ENCODE results near the gene TARM1.
A peak's percentile ranks its signal among the peaks of the same experiment; 100 is the strongest.

Gene TARM1

DNA sequence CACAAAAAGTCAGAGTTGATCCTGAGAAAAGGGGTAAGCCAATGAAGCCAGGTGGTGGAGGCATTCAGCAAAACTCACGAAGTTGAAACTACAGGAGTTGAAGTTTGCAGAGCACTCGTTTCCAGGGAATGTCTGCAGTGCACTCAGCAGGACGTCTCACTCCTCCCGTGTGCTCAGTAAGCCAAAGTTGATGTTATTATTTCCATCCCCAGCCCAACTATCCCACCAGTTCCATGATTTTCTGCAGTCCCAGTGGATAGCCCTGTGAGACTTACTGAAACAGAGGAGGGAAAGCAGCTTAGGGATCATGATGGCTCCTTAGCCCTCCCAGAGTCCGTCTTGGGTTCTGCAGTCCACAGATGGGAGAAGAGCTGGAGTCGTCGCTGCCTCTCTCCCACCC is at the start of gene TARM1:
TARM1 (minus strand) TSS at position 334 of the 400 bp plus-strand sequence; CDS start at position 309, 25 bp downstream.
- no peak for DNase-seq (ENCODE audit: low spot score)
- peaks cover 3% of the 10 kb centered on the region for H3K9me3 Mint-ChIP-seq
- H3K4me3 Mint-ChIP-seq: no peak within 1 kb of the TSS
- H3K36me3 Mint-ChIP-seq (ENCODE audit: low read depth): no peaks in the 10 kb centered on the region
- no peaks in the 10 kb centered on the region for H3K4me1 Mint-ChIP-seq (ENCODE audit: low read depth)
- no peaks in the 10 kb centered on the region for H3K27me3 Mint-ChIP-seq (ENCODE audit: low read depth)
- H3K27ac Mint-ChIP-seq: no peak within 1 kb of the TSS

DNA sequence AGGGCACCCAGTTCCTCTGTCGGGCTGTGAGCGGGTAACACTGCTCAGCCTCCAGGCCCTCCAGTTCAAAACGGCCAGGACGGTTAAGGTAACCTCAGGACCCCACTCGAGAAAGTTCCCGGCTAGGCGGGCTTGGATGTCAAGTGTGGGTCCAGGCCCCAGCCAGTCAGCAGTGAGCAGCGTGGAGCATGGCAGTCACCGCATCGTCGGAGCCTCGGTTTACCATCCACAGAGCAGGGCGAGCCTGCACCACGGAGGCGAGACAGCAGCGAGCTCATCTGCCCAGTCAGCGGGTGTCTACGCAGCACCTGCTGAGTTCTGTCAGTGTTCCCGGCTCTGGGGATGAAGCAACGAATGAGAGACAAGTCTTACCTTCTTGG is 48.4 kb upstream of the TARM1 start:
- peaks cover 5% of the 10 kb centered on the region for H3K4me1 Mint-ChIP-seq (ENCODE audit: low read depth)
- no peak overlapping the region for H3K27ac Mint-ChIP-seq
- H3K27me3 Mint-ChIP-seq (ENCODE audit: low read depth): no peaks in the 10 kb centered on the region
- H3K36me3 Mint-ChIP-seq (ENCODE audit: low read depth): peaks cover 4% of the 10 kb centered on the region
- no peak overlapping the region for H3K4me3 Mint-ChIP-seq
- H3K9me3 Mint-ChIP-seq: no peaks in the 10 kb centered on the region
- no peak for DNase-seq (ENCODE audit: low spot score)

GRCh38 chr19:54128796-54129616 is 47.8 kb upstream of the TARM1 start:
- Mint-ChIP-seq H3K36me3 (ENCODE audit: low read depth) (peaks cover 4% of the 10 kb centered on the region), H3K4me3 (no peak overlapping the region), H3K27ac (no peak overlapping the region), H3K9me3 (no peaks in the 10 kb centered on the region), H3K27me3 (ENCODE audit: low read depth) (no peaks in the 10 kb centered on the region), H3K4me1 (ENCODE audit: low read depth) (no peaks in the 10 kb centered on the region)
- DNase-seq (ENCODE audit: low spot score): no peak

- H3K4me3 Mint-ChIP-seq: no peak overlapping the region
- H3K27ac Mint-ChIP-seq: no peak overlapping the region
- no peaks in the 10 kb centered on the region for H3K4me1 Mint-ChIP-seq (ENCODE audit: low read depth)
- no peaks in the 10 kb centered on the region for H3K9me3 Mint-ChIP-seq
- peaks cover 6% of the 10 kb centered on the region for H3K36me3 Mint-ChIP-seq (ENCODE audit: low read depth)
- no peaks in the 10 kb centered on the region for H3K27me3 Mint-ChIP-seq (ENCODE audit: low read depth)
- DNase-seq (ENCODE audit: low spot score): no peak
Observed at GRCh38 chr19:54128441-54128725, 47.2 kb upstream of the TARM1 start.

DNA sequence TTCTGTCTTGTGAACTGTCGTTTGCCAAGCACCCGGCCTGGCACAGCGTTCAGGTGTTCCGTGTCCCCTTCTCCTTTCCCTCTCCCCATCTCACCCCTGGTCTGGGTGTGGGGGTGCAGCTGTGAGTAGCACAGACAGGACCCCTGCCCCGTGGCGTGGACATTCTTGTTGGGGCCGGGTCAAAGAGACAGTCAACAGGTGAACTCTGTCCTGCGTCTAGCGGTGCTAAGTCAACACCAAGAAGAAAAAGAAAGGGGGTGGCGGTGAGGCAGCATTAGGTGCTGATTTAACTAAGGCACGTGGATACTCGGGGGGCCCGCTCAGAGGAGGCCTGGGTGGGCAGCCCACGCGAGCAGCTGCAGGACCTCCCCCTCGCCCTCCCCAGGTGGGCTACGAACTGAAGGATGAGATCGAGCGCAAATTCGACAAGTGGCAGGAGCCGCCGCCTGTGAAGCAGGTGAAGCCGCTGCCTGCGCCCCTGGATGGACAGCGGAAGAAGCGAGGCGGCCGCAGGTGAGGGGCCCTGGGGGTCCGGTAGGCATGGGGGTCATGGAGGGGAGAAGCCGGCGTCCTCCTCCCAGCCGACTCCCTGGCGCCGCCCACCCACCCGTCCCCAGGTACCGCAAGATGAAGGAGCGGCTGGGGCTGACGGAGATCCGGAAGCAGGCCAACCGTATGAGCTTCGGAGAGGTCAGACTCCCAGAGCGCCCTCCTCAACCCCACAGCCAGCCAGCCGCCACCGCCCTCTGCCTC is 46.7 kb upstream of the TARM1 start:
- Mint-ChIP-seq H3K4me3 (no peak overlapping the region), H3K9me3 (no peaks in the 10 kb centered on the region), H3K27ac (no peak overlapping the region), H3K4me1 (ENCODE audit: low read depth) (no peaks in the 10 kb centered on the region), H3K27me3 (ENCODE audit: low read depth) (no peaks in the 10 kb centered on the region), H3K36me3 (ENCODE audit: low read depth) (peaks cover 8% of the 10 kb centered on the region)
- DNase-seq (ENCODE audit: low spot score): no peak

DNA sequence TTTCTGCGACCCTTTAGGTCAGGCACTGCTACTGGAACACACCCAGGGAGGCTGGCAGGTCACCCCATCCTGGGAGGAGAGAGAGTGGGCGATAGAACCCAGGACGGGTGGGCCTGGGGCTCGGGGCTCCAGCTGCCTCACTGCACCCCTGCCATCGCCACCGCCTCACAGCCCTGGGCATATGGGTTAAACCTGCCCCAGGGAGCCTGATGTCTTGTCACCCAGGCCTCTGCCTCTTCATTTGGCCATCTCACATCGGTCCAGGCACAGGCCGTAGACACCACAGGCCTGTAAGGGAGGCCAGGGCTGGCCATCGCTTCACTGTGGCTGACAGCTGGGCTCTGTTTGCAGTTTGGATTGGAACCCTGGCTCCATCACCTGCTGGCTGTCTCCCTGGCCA is 44.5 kb upstream of the TARM1 start:
- Mint-ChIP-seq H3K4me1 (ENCODE audit: low read depth) (no peaks in the 10 kb centered on the region), H3K9me3 (no peaks in the 10 kb centered on the region), H3K27ac (no peak overlapping the region), H3K27me3 (ENCODE audit: low read depth) (no peaks in the 10 kb centered on the region), H3K36me3 (ENCODE audit: low read depth) (peaks cover 14% of the 10 kb centered on the region), H3K4me3 (no peak overlapping the region)
- no peak for DNase-seq (ENCODE audit: low spot score)

DNA sequence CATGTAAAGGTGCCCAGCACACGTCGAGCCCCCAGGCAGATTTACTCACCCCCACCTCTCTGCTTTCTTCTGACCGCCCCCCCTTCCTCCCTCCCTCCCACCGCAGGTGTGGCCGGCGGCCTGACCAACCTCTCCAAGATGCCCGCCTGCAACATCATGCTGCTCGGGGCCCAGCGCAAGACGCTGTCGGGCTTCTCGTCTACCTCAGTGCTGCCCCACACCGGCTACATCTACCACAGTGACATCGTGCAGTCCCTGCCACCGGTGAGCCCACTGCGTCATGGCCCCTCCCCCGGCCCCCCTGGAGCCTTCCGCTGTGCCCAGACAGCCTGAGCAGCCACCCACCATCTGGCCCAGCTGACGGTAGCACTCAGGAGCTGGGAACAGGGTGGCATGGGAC is 43.2 kb upstream of the TARM1 start:
- Mint-ChIP-seq H3K36me3 (ENCODE audit: low read depth) (peaks cover 22% of the 10 kb centered on the region), H3K27ac (no peak overlapping the region), H3K9me3 (no peaks in the 10 kb centered on the region), H3K4me1 (ENCODE audit: low read depth) (no peaks in the 10 kb centered on the region), H3K27me3 (ENCODE audit: low read depth) (no peaks in the 10 kb centered on the region), H3K4me3 (no peak overlapping the region)
- DNase-seq (ENCODE audit: low spot score): no peak

DNA sequence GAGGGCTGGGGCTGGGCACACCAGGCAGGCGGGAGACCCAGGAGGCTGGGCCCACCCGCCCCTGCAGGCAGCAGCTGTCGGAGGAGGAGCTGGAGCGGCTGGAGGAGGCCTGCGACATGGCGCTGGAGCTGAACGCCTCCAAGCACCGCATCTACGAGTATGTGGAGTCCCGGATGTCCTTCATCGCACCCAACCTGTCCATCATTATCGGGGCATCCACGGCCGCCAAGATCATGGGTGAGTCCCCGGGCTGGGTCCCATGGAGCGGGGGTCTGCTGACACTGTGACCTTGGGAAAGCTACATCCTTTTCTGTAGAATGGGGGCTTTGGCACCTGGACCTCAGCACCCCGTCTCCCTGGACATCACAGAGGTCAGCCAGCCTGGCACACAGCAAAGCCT is 42.5 kb upstream of the TARM1 start:
- Mint-ChIP-seq H3K27me3 (ENCODE audit: low read depth) (no peaks in the 10 kb centered on the region), H3K36me3 (ENCODE audit: low read depth) (peaks cover 22% of the 10 kb centered on the region), H3K4me1 (ENCODE audit: low read depth) (no peaks in the 10 kb centered on the region), H3K9me3 (no peaks in the 10 kb centered on the region), H3K27ac (no peak overlapping the region), H3K4me3 (no peak overlapping the region)
- no peak for DNase-seq (ENCODE audit: low spot score)

GRCh38 chr19:54121259-54121658 is 40.1 kb upstream of the TARM1 start:
- DNase-seq (ENCODE audit: low spot score): no peak
- Mint-ChIP-seq H3K4me3 (no peak overlapping the region), H3K4me1 (ENCODE audit: low read depth) (peaks cover 5% of the 10 kb centered on the region), H3K27ac (no peak overlapping the region), H3K9me3 (no peaks in the 10 kb centered on the region), H3K27me3 (ENCODE audit: low read depth) (no peaks in the 10 kb centered on the region), H3K36me3 (ENCODE audit: low read depth) (peaks cover 26% of the 10 kb centered on the region)

- no peaks in the 10 kb centered on the region for H3K9me3 Mint-ChIP-seq
- H3K36me3 Mint-ChIP-seq (ENCODE audit: low read depth): peaks cover 36% of the 10 kb centered on the region
- peaks cover 24% of the 10 kb centered on the region for H3K4me1 Mint-ChIP-seq (ENCODE audit: low read depth)
- H3K4me3 Mint-ChIP-seq: peak within 1 kb of the TSS; percentile 95
- peak within 1 kb of the TSS; percentile 93 for H3K27ac Mint-ChIP-seq
- peaks cover 2% of the 10 kb centered on the region for H3K27me3 Mint-ChIP-seq (ENCODE audit: low read depth)
- DNase-seq (ENCODE audit: low spot score): peak; percentile 96
Observed at GRCh38 chr19:54115109-54116063, 34.2 kb upstream of the TARM1 start, which contains the start of the genes PRPF31 and TFPT. Gene PRPF31, plus strand, starts transcription at chr19:54115754. Its CDS starts 2,525 bp downstream, at chr19:54118279. Gene TFPT, minus strand, starts transcription at chr19:54115657. Its CDS starts 388 bp downstream, at chr19:54115269.

DNA sequence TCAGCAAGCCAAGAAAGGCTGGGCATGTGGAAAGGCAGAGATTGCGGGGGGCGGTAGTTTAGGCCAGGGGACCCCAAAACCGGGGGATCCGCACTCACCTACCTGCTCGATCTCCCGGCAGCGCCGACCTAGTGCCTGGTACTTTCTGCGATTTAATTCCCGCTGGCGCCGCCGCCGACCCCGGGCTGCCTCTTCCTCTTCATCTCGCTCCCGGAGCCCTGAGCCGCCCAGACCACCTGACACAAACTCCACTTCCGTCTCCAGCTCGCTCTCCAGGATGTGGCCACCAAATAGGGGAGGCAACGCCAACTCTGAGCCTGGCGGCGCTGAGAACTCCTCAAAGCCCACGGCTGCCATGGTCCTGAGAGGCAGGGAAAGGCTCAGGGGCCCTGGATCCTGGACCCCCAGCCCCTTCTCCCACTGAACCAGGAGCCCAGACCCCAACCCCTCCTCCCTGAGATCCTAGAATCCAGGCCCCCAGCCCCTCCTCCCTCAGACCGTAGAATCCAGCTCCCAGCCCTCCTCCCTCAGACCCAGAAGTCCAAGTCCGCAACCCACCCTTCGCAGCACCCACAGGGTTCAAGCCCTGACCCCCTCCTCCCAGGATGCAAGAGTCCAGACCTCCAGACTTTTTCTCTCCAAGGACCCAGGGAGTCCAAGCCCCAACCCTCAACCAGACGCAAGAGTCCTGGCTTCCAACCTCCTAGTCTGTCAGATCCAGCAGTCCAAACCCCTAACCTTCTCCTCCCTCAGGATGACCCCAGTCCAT is 33.4 kb upstream of the TARM1 start:
- Mint-ChIP-seq H3K4me1 (ENCODE audit: low read depth) (peaks cover 24% of the 10 kb centered on the region), H3K9me3 (no peaks in the 10 kb centered on the region), H3K36me3 (ENCODE audit: low read depth) (peaks cover 32% of the 10 kb centered on the region), H3K27ac (peak overlapping the region; percentile 93), H3K4me3 (peak overlapping the region; percentile 95), H3K27me3 (ENCODE audit: low read depth) (peaks cover 2% of the 10 kb centered on the region)
- peak; percentile 45 for DNase-seq (ENCODE audit: low spot score)

DNA sequence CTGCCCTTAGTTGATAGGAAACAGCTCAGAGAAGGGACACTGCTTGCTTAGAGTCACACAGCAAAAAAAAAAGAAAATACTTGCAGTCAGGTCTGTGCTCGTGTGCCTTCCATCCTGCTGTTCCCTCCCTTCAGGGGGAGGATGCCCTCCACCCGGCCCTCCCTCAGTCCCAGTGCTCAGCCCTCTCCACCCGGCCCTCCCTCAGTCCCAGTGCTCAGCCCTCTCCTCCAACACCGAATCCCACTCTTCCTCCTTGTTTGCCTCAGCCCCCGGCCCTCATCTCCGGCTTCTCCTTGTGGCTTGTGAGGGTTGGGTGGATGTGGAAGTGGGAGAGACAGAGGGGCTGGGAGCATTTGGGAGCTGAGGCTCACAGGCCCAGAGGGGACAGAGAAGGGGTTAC is 28.5 kb upstream of the TARM1 start:
- Mint-ChIP-seq H3K4me3 (no peak overlapping the region), H3K36me3 (ENCODE audit: low read depth) (peaks cover 53% of the 10 kb centered on the region), H3K9me3 (no peaks in the 10 kb centered on the region), H3K27me3 (ENCODE audit: low read depth) (no peaks in the 10 kb centered on the region), H3K4me1 (ENCODE audit: low read depth) (peaks cover 18% of the 10 kb centered on the region), H3K27ac (no peak overlapping the region)
- DNase-seq (ENCODE audit: low spot score): no peak

- H3K9me3 Mint-ChIP-seq: no peaks in the 10 kb centered on the region
- peaks cover 51% of the 10 kb centered on the region for H3K36me3 Mint-ChIP-seq (ENCODE audit: low read depth)
- no peak overlapping the region for H3K4me3 Mint-ChIP-seq
- H3K27ac Mint-ChIP-seq: no peak overlapping the region
- DNase-seq (ENCODE audit: low spot score): no peak
- H3K27me3 Mint-ChIP-seq (ENCODE audit: low read depth): no peaks in the 10 kb centered on the region
- peaks cover 9% of the 10 kb centered on the region for H3K4me1 Mint-ChIP-seq (ENCODE audit: low read depth)
Observed at GRCh38 chr19:54108496-54108895, 27.3 kb upstream of the TARM1 start.

All from T-helper 2 cell treated with Interferon-gamma antibody and Interleukin-4, amounts not matched to agents 5 μg/mL and 100 μg/mL, for 36 hours (primary cell).